ENCODE measurements around the gene FUOM. TPM values are rescaled to one million over a fixed set of nuclear protein-coding genes. Genes with fewer than 3 reads are reported as not detected.

FUOM gene
- total and polyA plus RNA-seq, 2 of the 8 experiments (the other 6 are each of a cell fraction or from before 2014, with no cell fraction given), result 22.0 to 30.4 TPM

DNA sequence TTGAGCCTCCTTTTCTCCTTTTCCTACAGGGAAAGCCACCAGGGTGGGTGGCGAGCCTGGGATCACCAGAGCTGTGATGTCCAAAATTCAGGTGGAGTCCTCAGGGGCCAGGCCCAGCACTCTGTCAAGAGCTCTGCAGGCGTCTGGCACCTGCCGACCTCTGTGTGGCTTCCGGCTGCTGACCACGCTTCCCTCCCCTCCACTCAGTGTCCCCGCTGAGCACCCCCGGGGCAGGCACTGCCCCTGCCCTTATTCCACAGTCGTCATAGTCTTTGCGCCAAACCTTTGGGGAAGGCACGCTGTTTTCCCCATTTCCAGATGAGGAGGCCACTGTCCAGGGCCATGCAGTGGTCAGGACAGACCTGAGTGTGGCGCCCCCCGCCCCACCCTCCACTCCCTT, 43.7 kb upstream of the FUOM start:
- Histone ChIP-seq H3K14ac (ENCODE audit: insufficient read length) (no peak overlapping the region), H2AK5ac (ENCODE audit: low read depth, low read length) (no peak overlapping the region), H4K5ac (ENCODE audit: insufficient read length, low read depth, low read length) (no peak overlapping the region), H2BK15ac (ENCODE audit: low read length) (no peak overlapping the region), H2BK120ac (replicated peaks; ENCODE audit: low read depth, low read length) (no peak overlapping the region), H3K36me3 (ENCODE audit: control insufficient read depth in 2 of 4, insufficient read depth in 4 of 4, low read length in 3 of 4) (peaks cover 4 to 65% (median 27%) of the 10 kb centered on the region in 4 experiments; a peak in 7 of 8 replicates), H4K20me1 (replicated peaks in 1 of 2; ENCODE audit: control insufficient read depth in 1 of 2, insufficient read depth in 2 of 2, low read length in 2 of 2) (peaks cover 0 to 11% of the 10 kb centered on the region in 2 experiments), H3K9ac (replicated peaks in 1 of 4; ENCODE audit: extremely low read depth in 1 of 4, low read depth in 3 of 4, low read length in 3 of 4) (no peak overlapping the region), H3K79me1 (ENCODE audit: low read depth, low read length) (peaks cover 8% of the 10 kb centered on the region), H2BK12ac (ENCODE audit: low read depth, low read length) (no peak overlapping the region), H3K4me2 (ENCODE audit: insufficient read depth in 1 of 2, low read depth in 2 of 2, low read length in 2 of 2) (no peak overlapping the region), H3K4me1 (replicated peaks in 1 of 4; ENCODE audit: control insufficient read depth in 3 of 4, insufficient read depth in 4 of 4, low read length in 3 of 4) (no peaks in the 10 kb centered on the region), H2BK20ac (ENCODE audit: low read length) (no peak overlapping the region), H3K9me3 (ENCODE audit: insufficient read depth in 2 of 2, low read depth in 1 of 2, low read length in 1 of 2) (no peaks in the 10 kb centered on the region), H2BK5ac (ENCODE audit: low read depth, low read length) (no peak overlapping the region), H3K4me3 (ENCODE audit: extremely low read depth in 1 of 4, insufficient read depth in 2 of 4, low read depth in 3 of 4, low read length in 4 of 4) (no peak overlapping the region), H3K56ac (replicated peaks; ENCODE audit: insufficient read length, low read depth, low read length) (no peak overlapping the region), H3K23me2 (ENCODE audit: low read depth, low read length) (no peaks in the 10 kb centered on the region), H3K27ac (ENCODE audit: low read depth, low read length) (no peak overlapping the region), H3K27me3 (replicated peaks in 1 of 4; ENCODE audit: control insufficient read depth in 3 of 4, extremely low read depth in 1 of 4, insufficient read depth in 3 of 4, low read length in 3 of 4) (no peaks in the 10 kb centered on the region), H3K4ac (replicated peaks; ENCODE audit: insufficient read length, low read depth, low read length) (no peak overlapping the region), H4K91ac (replicated peaks; ENCODE audit: insufficient read length, low read length) (no peak overlapping the region), H3K18ac (ENCODE audit: extremely low read depth, low read length) (no peak overlapping the region), H3K79me2 (ENCODE audit: control insufficient read depth in 1 of 2, insufficient read depth in 2 of 2, low read length in 2 of 2) (peaks cover 0 to 30% of the 10 kb centered on the region in 2 experiments; a peak in 2 of 4 replicates), H3K23ac (ENCODE audit: insufficient read length) (no peak overlapping the region), H4K8ac (ENCODE audit: extremely low read depth, insufficient read depth, low read length) (no peak overlapping the region), H2AFZ (ENCODE audit: low read length) (no peak overlapping the region)
- no peak for FAIRE-seq
- ChIA-PET POLR2A (ENCODE audit: partially characterized antibody) (interaction anchor here (0.9 to 1.1 kb wide), 3 partner anchors 9 to 18 kb away, joined by 3 to 5 read pairs (median 4); no protein-coding TSS in a partner anchor), CTCF (ENCODE audit: partially characterized antibody) (interaction anchor here (0.9 kb wide), 1 partner anchor 11 kb away, joined by 3 read pairs; no protein-coding TSS in a partner anchor)
- DNase-seq (ENCODE audit: low read depth in 1 of 2, low spot score in 2 of 2), result peak in 1 of 2 experiments; percentile 24
- WGBS, 2 experiments (ENCODE audit: extremely low coverage in 1 of 2, insufficient coverage in 1 of 2, insufficient read length in 1 of 2, insufficient replicate concordance in 2 of 2, low coverage in 1 of 2, low lambda C conversion rate in 2 of 2, missing lambda C conversion rate in 1 of 2), result 90% methylated on average over 12 of the region's 12 CpGs; no CpG with 5 or more reads in 1 of the 2 experiments
- TF ChIP-seq POLR2A (IDR thresholded peaks at IDR 0.05; ENCODE audit: control extremely low read depth in 1 of 2, low read depth in 2 of 2, low read length in 2 of 2) (no peak), ZNF274 (IDR thresholded peaks at IDR 0.05; ENCODE audit: borderline replicate concordance, extremely low read depth, low read length) (no peak), CBX5 (IDR thresholded peaks at IDR 0.05; ENCODE audit: low read depth, low read length) (no peak), SP2 (IDR thresholded peaks at IDR 0.05; ENCODE audit: low read length) (no peak), HDAC2 (IDR thresholded peaks at IDR 0.05; ENCODE audit: borderline replicate concordance in 1 of 2, low read depth in 2 of 2, low read length in 2 of 2) (no peak)
